Endothelial cell of umbilical vein (primary cell): Measurements from ENCODE around the gene UNC5B. TPM values are rescaled to one million over a fixed set of nuclear protein-coding genes. Genes with fewer than 3 reads are reported as not detected.

Experiments
- BruUV-seq: library from RNA; stranded (reverse); fragments of 400-500 nt; replicated peaks from 2 replicates; lab custom pipeline; 2021; lab: Mats Ljungman, UMichigan
- CTCF ChIA-PET: fragments of 300-600, 350-600 bp; sonication (Branson Sonifier 250); formaldehyde crosslinking; loops from one replicate; lab custom pipeline; 2021; ENCODE audit warnings: antibody characterized with exemption, inconsistent platforms; lab: Charles Lee
- POLR2A ChIA-PET: fragments of 300-600, 350-600 bp; sonication (Branson Sonifier 250); formaldehyde crosslinking; loops from one replicate; lab custom pipeline; 2021; ENCODE audit warnings: antibody characterized with exemption, inconsistent platforms; lab: Charles Lee
- DNase-seq: peaks from one replicate; pipeline ENCODE4 v3.0.0-alpha.2; 2011; ENCODE audit warnings: low read depth, low spot score
- FAIRE-seq: peaks from 2 replicates; lab custom pipeline; 2011; peaks lifted over from hg19 to GRCh38; lab: Jason Lieb, UNC
- H2AFZ ChIP-seq: 2 replicates; pipeline ENCODE4 v1.6.0; 2012; ENCODE audit warnings: low read depth, low read length, control low read depth, inconsistent platforms
- H3K27ac ChIP-seq: 2 replicates; pipeline ENCODE4 v1.5.1; 2011; ENCODE audit warnings: low read depth, mild to moderate bottlenecking, control low read depth, low read length, moderate library complexity; ENCODE audit not compliant: insufficient read depth
- H3K27me3 ChIP-seq, 2 experiments: 2 replicates each; pipeline versions ENCODE4 v1.6.0 to v1.6.1; 2011; ENCODE audit warnings: low read length in 2 of 2, mixed read lengths in 1 of 2; ENCODE audit not compliant: control insufficient read depth in 2 of 2, insufficient read depth in 2 of 2
- H3K36me3 ChIP-seq, 2 experiments: 2 replicates in 1 of 2; 3 replicates in 1 of 2; pipeline ENCODE4 v1.5.1; 2011; ENCODE audit warnings: low read length in 2 of 2, mild to moderate bottlenecking in 1 of 2, moderate library complexity in 1 of 2; ENCODE audit not compliant: control insufficient read depth in 2 of 2, insufficient read depth in 2 of 2; ENCODE audit errors: extremely low read depth in 1 of 2
- H3K4me1 ChIP-seq: 3 replicates; pipeline ENCODE4 v1.5.1; 2011; ENCODE audit warnings: mild to moderate bottlenecking, low read length; ENCODE audit not compliant: control insufficient read depth, insufficient read depth; ENCODE audit errors: extremely low read depth
- H3K4me2 ChIP-seq: 2 replicates; pipeline ENCODE4 v1.6.1; 2011; ENCODE audit warnings: low read length, control low read depth, mixed read lengths; ENCODE audit not compliant: insufficient read depth
- H3K4me3 ChIP-seq, 3 experiments: fragments of 200-600 bp in 1 of 3; sonication (generic), shearing (Covaris generic) in 1 of 3; replicated peaks in 1 of 3; 2 replicates each; pipeline ENCODE4 v1.5.1; 2011 to 2016; ENCODE audit warnings: control low read depth in 3 of 3, low read length in 3 of 3, mild to moderate bottlenecking in 2 of 3, inconsistent platforms in 1 of 3, low read depth in 1 of 3, moderate library complexity in 1 of 3; ENCODE audit not compliant: insufficient read depth in 1 of 3
- H3K79me2 ChIP-seq: 2 replicates; pipeline ENCODE4 v1.6.0; 2012; ENCODE audit warnings: low read length, inconsistent platforms; ENCODE audit not compliant: control insufficient read depth, insufficient read depth
- H3K9ac ChIP-seq: replicated peaks from 2 replicates; pipeline ENCODE3; 2011; ENCODE audit warnings: low read length, control low read depth; ENCODE audit not compliant: insufficient read depth; ENCODE audit errors: extremely low read depth
- H3K9me1 ChIP-seq: replicated peaks from 3 replicates; pipeline ENCODE4 v1.6.0; 2011; ENCODE audit warnings: mild to moderate bottlenecking, low read length; ENCODE audit not compliant: control insufficient read depth, insufficient read depth; ENCODE audit errors: extremely low read depth
- H3K9me3 ChIP-seq: replicated peaks from 2 replicates; pipeline ENCODE4 v1.5.1; 2012; ENCODE audit warnings: low read length, inconsistent platforms; ENCODE audit not compliant: control insufficient read depth, insufficient read depth
- H4K20me1 ChIP-seq: replicated peaks from 2 replicates; pipeline ENCODE3; 2011; ENCODE audit warnings: mild to moderate bottlenecking, low read length; ENCODE audit not compliant: control insufficient read depth, insufficient read depth; ENCODE audit errors: extremely low read depth
- EZH2 ChIP-seq: IDR thresholded peaks from 2 replicates; pipeline ENCODE4 v1.6.1; 2012; ENCODE audit warnings: borderline replicate concordance, low read depth, mild to moderate bottlenecking, moderate library complexity, low read length, inconsistent platforms; ENCODE audit not compliant: severe bottlenecking
- FOS ChIP-seq: IDR thresholded peaks from 2 replicates; pipeline ENCODE4 v1.6.1; 2011; ENCODE audit warnings: mild to moderate bottlenecking, low read length, moderate library complexity, borderline replicate concordance; ENCODE audit not compliant: insufficient read depth
- GATA2 ChIP-seq: IDR thresholded peaks from 2 replicates; pipeline ENCODE4 v1.7.0; 2011; ENCODE audit warnings: low read depth, mild to moderate bottlenecking, moderate library complexity, mixed read lengths, low read length; ENCODE audit not compliant: insufficient read length, insufficient read depth
- JUN ChIP-seq: IDR thresholded peaks from 2 replicates; pipeline ENCODE4 v1.6.1; 2011; ENCODE audit warnings: borderline replicate concordance, low read depth; ENCODE audit not compliant: insufficient read length, insufficient read depth
- MYC ChIP-seq: IDR thresholded peaks from one replicate; pipeline ENCODE4 v1.6.1; 2011; ENCODE audit warnings: mild to moderate bottlenecking, low read depth, low read length
- POLR2A ChIP-seq: IDR thresholded peaks from 2 replicates; pipeline ENCODE4 v1.6.1; 2012; ENCODE audit warnings: low read depth, mild to moderate bottlenecking, control low read depth, low read length
- POLR2AphosphoS5 ChIP-seq: IDR thresholded peaks from 2 replicates; pipeline ENCODE4 v1.6.1; 2012; ENCODE audit warnings: low read depth, mild to moderate bottlenecking, control low read depth, low read length, moderate library complexity; ENCODE audit not compliant: insufficient read depth
- dilution Hi-C: fragments of 300-500 bp; cut with MboI; formaldehyde crosslinking; loops from one replicate; pipeline ENCODE4 v1.15.0; 2019; ENCODE audit warnings: low sequenced_read_pairs; ENCODE audit not compliant: extremely low pct_ligation_motif_present
- intact Hi-C: fragments of 100-400 bp; cut with micrococcal nuclease; formaldehyde crosslinking; loops from one replicate; pipeline ENCODE4 v1.10.0; 2022
- polyA plus RNA-seq, 4 experiments: library from polyadenylated mRNA; depleted of rRNA in 3 of 4; stranded (reverse) in 3 of 4; unstranded in 1 of 4; fragments of >200 nt; gene quantifications; 2 replicates each; pipeline versions ENCODE4 v1.2.1 to v1.2.3, GENCODE V29; 2011 to 2012; ENCODE audit warnings: missing spikeins in 1 of 4
- total RNA-seq: library from RNA; stranded (reverse); gene quantifications from 2 replicates; pipeline ENCODE4 v1.2.3, GENCODE V29; 2021
- TF ChIP-seq, protein P1 (sequence below): IDR thresholded peaks from 2 replicates; pipeline ENCODE4 v1.6.1; 2011; ENCODE audit not compliant: insufficient read depth, insufficient read length
- TF ChIP-seq, protein P2 (sequence below), 2 donors: IDR thresholded peaks; 1 replicate in 1 of 2; 2 replicates in 1 of 2; pipeline ENCODE4 v1.5.1; 2011; ENCODE audit warnings: low read length in 2 of 2, mild to moderate bottlenecking in 2 of 2, moderate library complexity in 2 of 2, control low read depth in 1 of 2, inconsistent platforms in 1 of 2, low read depth in 1 of 2; ENCODE audit not compliant: insufficient read depth in 1 of 2; ENCODE audit errors: extremely low read depth in 1 of 2

UNC5B gene
- total and polyA plus RNA-seq, 2 donors (not counting 3 experiments of a cell fraction or from before 2014, with no cell fraction given): 0.39 to 2.5 TPM

DNA sequence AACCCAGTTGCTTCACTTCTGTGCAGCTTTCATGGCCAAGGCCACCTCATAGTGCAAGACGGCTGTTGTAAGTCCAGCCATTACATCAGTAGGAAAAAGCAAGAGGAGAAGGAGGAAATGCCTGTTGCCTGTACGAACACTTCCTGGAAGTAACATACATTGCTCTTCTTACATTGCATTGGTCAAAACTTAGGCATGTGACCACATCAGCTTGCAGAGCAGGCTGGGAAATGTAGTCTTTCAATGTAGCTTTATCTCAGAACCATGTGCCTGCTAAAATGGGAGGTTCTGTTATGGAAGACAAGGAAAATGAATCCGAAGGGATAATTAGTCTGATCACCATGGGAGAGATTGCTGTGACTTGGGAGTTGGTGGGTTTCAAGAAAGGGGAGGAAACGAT is 111.0 kb downstream of the UNC5B start:
- Histone ChIP-seq H3K79me2 (no peaks in the 10 kb centered on the region), H3K9me3 (no peaks in the 10 kb centered on the region), H3K4me2 (no peak overlapping the region), H3K9me1 (no peaks in the 10 kb centered on the region), H3K27me3 (no peaks in the 10 kb centered on the region), H2AFZ (no peak overlapping the region), H3K9ac (no peak overlapping the region), H3K4me1 (peaks cover 3% of the 10 kb centered on the region), H3K4me3 (no peak overlapping the region), H3K36me3 (no peaks in the 10 kb centered on the region), H3K27ac (no peak overlapping the region), H4K20me1 (no peaks in the 10 kb centered on the region)
- peak; percentile 28 for DNase-seq
- POLR2A ChIA-PET: no interaction called here
- CTCF ChIA-PET: interaction anchor here (0.6 kb wide), 1 partner anchor 60 kb away, joined by 3 read pairs; no protein-coding TSS in a partner anchor
- intact Hi-C loops: no loop called here
- FAIRE-seq: peak; percentile 80
- BruUV-seq: no TSS peak
- no peak for TF ChIP-seq GATA2
- TF ChIP-seq, protein P1, sequence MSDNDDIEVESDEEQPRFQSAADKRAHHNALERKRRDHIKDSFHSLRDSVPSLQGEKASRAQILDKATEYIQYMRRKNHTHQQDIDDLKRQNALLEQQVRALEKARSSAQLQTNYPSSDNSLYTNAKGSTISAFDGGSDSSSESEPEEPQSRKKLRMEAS: peak; percentile 75
- dilution Hi-C loops: no loop called here

DNA sequence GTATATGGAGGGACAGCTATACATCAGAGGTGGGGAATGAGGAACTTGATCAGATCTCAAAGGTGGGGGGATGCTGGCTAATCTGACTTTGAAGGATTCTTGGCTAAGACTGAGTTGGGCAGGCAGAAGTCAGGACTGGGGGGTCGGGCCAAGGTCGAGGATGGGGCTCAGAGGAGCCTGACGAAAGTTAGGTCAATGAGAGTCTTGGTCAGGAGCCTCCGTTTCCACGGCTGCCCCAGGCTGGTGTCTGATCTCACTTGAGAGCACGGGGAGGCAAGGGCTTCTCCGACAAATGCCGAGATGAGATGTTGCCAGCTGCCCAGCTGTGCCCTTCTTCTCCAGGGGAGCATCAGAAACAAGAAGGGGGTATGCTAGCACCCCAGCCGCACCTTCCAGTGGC is 112.4 kb downstream of the UNC5B start:
- intact Hi-C loops (no loop called here), dilution Hi-C loops (no loop called here)
- ChIA-PET CTCF (no interaction called here), POLR2A (no interaction called here)
- Histone ChIP-seq H3K27me3 (no peaks in the 10 kb centered on the region), H3K79me2 (no peaks in the 10 kb centered on the region), H3K9ac (no peak overlapping the region), H3K4me2 (no peak overlapping the region), H3K36me3 (no peaks in the 10 kb centered on the region), H4K20me1 (no peaks in the 10 kb centered on the region), H2AFZ (no peak overlapping the region), H3K4me3 (no peak overlapping the region), H3K9me3 (no peaks in the 10 kb centered on the region), H3K27ac (no peak overlapping the region), H3K4me1 (peaks cover 1% of the 10 kb centered on the region), H3K9me1 (no peaks in the 10 kb centered on the region)
- DNase-seq (no peak), FAIRE-seq (no peak)
- TF ChIP-seq POLR2A: no peak
- TF ChIP-seq MYC: no peak
- no peak for TF ChIP-seq GATA2
- TF ChIP-seq EZH2: no peak
- TF ChIP-seq FOS: no peak
- TF ChIP-seq JUN: no peak
- TF ChIP-seq, protein P1: no peak
- TF ChIP-seq, protein P2, sequence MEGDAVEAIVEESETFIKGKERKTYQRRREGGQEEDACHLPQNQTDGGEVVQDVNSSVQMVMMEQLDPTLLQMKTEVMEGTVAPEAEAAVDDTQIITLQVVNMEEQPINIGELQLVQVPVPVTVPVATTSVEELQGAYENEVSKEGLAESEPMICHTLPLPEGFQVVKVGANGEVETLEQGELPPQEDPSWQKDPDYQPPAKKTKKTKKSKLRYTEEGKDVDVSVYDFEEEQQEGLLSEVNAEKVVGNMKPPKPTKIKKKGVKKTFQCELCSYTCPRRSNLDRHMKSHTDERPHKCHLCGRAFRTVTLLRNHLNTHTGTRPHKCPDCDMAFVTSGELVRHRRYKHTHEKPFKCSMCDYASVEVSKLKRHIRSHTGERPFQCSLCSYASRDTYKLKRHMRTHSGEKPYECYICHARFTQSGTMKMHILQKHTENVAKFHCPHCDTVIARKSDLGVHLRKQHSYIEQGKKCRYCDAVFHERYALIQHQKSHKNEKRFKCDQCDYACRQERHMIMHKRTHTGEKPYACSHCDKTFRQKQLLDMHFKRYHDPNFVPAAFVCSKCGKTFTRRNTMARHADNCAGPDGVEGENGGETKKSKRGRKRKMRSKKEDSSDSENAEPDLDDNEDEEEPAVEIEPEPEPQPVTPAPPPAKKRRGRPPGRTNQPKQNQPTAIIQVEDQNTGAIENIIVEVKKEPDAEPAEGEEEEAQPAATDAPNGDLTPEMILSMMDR (IDR thresholded peaks at IDR 0.05; ENCODE audit: extremely low read depth in 1 of 2, insufficient read depth in 1 of 2, low read depth in 1 of 2, low read length in 2 of 2): no peak
- TF ChIP-seq POLR2AphosphoS5: no peak
- no TSS peak for BruUV-seq
